HG03280 (cell line): ENCODE data around the gene SENP8.
A peak's percentile ranks its signal among the peaks of the same experiment; 100 is the strongest.
"Not testable (repeated sequence)": the region's sequence is repeated elsewhere in the genome, so short reads cannot be mapped to it uniquely, and the experiment has no call there.

ENCODE experiments used
- ATAC-seq: cut with Tn5 transposase; IDR thresholded peaks from one replicate; pipeline ENCODE4 v1.9.1; 2021; ENCODE audit warnings: mild to moderate bottlenecking, moderate library complexity; ENCODE audit not compliant: unreplicated experiment

The SENP8 gene

GRCh38 chr15:72118017-72118978 is at the start of gene SENP8, which contains the start of gene MYO9A:
SENP8 (plus strand) TSS chr15:72118403; CDS start chr15:72139624, 21,221 bp downstream.
MYO9A (minus strand) TSS chr15:72118150; CDS start chr15:72046563, 71,587 bp downstream.
- ATAC-seq, result peak; percentile 65

- ATAC-seq, result no peak
Observed at GRCh38 chr15:72068856-72069255, 49.3 kb upstream of the SENP8 start.

- ATAC-seq, result no peak
Observed at GRCh38 chr15:72070817-72071447, 47.3 kb upstream of the SENP8 start.

GRCh38 chr15:72071448-72071825 is 46.8 kb upstream of the SENP8 start:
- not testable (repeated sequence) for ATAC-seq

- ATAC-seq, result no peak
Observed at GRCh38 chr15:72074335-72075060, 43.7 kb upstream of the SENP8 start.

- no peak for ATAC-seq
Observed at GRCh38 chr15:72077950-72078349, 40.3 kb upstream of the SENP8 start.

GRCh38 chr15:72078887-72079286 is 39.3 kb upstream of the SENP8 start:
- peak; percentile 91 for ATAC-seq

- no peak for ATAC-seq
Observed at GRCh38 chr15:72082176-72082575, 36.0 kb upstream of the SENP8 start.

- ATAC-seq, result no peak
Observed at GRCh38 chr15:72086010-72086697, 32.0 kb upstream of the SENP8 start.

- ATAC-seq, result no peak
Observed at GRCh38 chr15:72086920-72087648, 31.1 kb upstream of the SENP8 start.

GRCh38 chr15:72092006-72092405 is 26.2 kb upstream of the SENP8 start:
- ATAC-seq, result no peak

GRCh38 chr15:72092691-72093090 is 25.5 kb upstream of the SENP8 start:
- no peak for ATAC-seq

GRCh38 chr15:72096796-72097195 is 21.4 kb upstream of the SENP8 start:
- ATAC-seq, result no peak

- no peak for ATAC-seq
Observed at GRCh38 chr15:72098040-72098439, 20.2 kb upstream of the SENP8 start.

GRCh38 chr15:72099155-72099554 is 19.0 kb upstream of the SENP8 start:
- no peak for ATAC-seq

- ATAC-seq, result not testable (repeated sequence)
Observed at GRCh38 chr15:72100551-72100950, 17.7 kb upstream of the SENP8 start.

- ATAC-seq, result no peak
Observed at GRCh38 chr15:72105111-72105510, 13.1 kb upstream of the SENP8 start.

- no peak for ATAC-seq
Observed at GRCh38 chr15:72106068-72106467, 12.1 kb upstream of the SENP8 start.

- no peak for ATAC-seq
Observed at GRCh38 chr15:72110355-72110754, 7.8 kb upstream of the SENP8 start.

- no peak for ATAC-seq
Observed at GRCh38 chr15:72112116-72112515, 6.1 kb upstream of the SENP8 start.
